ENCODE measurements around the gene ZIC1.

Gene ZIC1

GRCh38 chr3:147380977-147381376 is 28.2 kb upstream of the ZIC1 start:
- no peak for DNase-seq

- DNase-seq, result no peak
Measured at GRCh38 chr3:147381596-147381995, 27.6 kb upstream of the ZIC1 start.

- DNase-seq, result no peak
Measured at GRCh38 chr3:147383617-147384016, 25.5 kb upstream of the ZIC1 start.

- no peak for DNase-seq
Measured at GRCh38 chr3:147384210-147385058, 24.7 kb upstream of the ZIC1 start.

GRCh38 chr3:147385059-147386012 is 23.8 kb upstream of the ZIC1 start:
- DNase-seq, result no peak

DNA sequence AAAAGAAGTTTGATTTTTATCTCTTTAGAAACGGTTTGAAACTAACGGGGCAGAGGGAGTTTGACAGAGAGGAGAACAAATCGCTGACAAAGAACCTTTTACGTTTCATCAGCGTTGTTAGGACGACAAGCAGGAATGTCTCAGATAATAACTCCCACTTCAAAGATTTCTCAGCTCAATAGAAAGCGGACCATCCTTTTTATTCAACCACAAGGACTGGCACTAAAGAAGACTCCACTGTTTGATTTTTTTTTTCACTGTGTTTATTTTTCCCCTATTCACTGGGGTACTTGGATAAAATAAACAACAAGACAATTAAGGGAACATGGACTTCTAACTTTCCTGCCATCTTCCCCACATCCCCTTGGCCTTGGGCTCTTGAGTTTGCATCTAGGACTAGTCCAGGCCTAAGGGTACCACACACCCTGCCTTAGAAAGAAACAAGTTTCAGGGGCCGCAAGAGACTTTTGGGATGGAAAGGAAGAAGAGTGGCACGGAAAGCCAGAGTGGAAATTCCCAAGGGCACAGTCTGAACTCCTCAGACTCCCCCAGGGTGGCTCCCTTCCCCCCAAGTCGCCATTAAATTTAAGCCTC is 21.8 kb upstream of the ZIC1 start:
- DNase-seq, result no peak

DNA sequence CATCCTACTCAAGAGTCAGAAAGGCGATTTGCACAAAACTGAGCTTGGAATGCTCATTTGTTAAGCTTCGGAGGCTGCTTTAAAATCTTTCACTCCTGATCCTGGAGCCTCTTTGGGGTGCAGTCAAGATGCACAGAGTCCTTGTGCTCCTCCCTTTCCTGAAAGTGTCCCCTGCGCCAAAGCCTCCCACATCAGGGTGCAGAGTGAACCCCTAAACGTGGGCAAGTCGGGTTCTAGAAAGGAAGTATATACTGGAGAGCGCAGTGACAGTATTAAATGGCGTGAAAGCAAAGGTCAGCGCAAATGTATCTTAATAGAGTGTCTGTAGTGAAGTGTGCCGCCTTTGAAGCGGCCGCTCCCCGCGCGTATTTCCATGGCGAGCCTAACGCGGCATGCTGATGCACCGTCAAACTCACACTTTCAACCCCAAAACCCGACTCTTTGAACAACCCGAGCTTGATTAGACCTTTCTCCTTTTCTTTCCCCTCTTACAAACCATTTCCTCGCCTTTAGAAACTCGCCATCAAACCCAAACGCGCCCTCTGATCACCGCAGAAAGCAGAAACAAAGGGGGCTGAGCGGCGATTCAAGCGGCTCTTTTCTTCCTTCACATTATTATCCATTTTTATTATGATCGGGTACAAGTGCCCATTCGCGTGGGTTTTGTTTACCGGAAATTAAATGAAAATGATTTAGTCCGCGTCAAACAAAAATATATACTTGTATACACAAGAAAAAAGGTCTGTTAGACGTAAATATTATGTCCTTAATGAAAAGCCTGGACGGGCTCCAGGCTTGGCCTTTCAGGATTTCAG is 21.1 kb upstream of the ZIC1 start:
- no peak for DNase-seq

GRCh38 chr3:147388700-147389580 is 20.2 kb upstream of the ZIC1 start:
- DNase-seq, result no peak

DNA sequence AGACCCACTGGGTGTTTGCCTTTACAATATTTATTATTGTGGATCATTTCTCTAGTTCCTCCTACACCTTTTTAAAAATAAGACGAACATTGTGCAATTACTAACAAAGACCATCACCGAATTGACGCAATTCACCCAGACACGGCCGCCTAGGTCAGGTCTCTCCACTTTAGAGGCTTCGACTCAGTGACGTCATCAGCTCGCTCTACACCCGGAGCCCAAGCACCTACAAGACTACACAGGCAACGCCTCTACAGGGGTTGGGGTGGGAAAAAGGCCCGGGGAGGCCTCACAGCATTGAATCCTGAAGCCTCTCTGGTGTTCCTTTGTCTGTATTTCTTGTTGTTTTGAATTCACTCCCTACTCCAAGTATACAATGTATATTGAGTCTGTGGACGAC is 19.4 kb upstream of the ZIC1 start:
- DNase-seq, result no peak

- DNase-seq, result no peak
Measured at GRCh38 chr3:147390589-147391569, 18.3 kb upstream of the ZIC1 start.

- DNase-seq, result no peak
Measured at GRCh38 chr3:147391781-147392624, 17.2 kb upstream of the ZIC1 start.

- no peak for DNase-seq
Measured at GRCh38 chr3:147392625-147392946, 16.6 kb upstream of the ZIC1 start.

GRCh38 chr3:147393261-147393942 is 15.8 kb upstream of the ZIC1 start:
- peak; percentile 59 for DNase-seq

DNA sequence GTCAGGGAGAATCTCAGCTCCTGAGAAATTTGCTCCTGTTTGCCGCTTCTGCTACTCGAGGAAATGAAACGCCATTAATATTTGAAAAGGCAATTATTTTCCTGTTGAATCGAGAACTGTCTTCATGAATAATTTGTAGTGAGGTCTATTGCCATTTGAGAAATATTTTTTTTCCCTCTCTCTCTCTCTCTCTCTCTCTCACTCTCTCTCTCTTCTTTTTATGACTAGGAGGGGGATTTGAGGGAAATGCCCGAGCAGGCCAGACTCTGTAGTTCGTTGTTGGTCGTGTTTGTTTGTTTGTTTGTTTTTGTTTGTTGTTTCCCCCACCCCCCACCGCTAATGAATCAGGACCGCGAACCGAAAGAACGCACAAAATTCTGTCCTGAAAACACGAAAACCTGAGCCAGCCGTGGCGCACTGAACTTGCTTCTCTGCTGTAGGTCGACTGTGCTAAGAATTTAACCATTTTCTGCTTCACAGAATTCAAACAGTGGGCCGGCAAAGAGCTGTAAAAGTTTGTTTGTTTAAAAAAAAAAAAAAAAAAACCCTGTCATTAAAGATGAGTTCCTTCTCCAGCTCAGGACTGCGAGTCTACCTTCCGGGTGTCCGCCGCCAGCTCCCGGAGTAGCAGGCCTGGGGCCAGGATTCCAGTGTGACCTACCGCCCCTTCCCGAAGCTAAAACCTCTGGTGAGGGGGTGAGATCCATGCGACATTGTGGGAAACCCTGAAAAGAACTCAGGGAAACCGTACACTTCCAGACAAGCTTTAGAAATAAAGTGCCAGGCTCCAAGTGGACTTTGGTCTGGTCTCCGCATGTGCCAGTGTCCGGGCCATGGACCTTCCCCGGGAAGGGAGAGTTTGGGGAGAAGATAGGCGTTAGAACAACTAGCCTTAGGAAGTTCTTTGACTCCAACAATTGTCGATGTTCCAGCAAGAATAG is 15.0 kb upstream of the ZIC1 start:
- DNase-seq, result peak; percentile 18

- no peak for DNase-seq
Measured at GRCh38 chr3:147394884-147395225, 14.3 kb upstream of the ZIC1 start.

DNA sequence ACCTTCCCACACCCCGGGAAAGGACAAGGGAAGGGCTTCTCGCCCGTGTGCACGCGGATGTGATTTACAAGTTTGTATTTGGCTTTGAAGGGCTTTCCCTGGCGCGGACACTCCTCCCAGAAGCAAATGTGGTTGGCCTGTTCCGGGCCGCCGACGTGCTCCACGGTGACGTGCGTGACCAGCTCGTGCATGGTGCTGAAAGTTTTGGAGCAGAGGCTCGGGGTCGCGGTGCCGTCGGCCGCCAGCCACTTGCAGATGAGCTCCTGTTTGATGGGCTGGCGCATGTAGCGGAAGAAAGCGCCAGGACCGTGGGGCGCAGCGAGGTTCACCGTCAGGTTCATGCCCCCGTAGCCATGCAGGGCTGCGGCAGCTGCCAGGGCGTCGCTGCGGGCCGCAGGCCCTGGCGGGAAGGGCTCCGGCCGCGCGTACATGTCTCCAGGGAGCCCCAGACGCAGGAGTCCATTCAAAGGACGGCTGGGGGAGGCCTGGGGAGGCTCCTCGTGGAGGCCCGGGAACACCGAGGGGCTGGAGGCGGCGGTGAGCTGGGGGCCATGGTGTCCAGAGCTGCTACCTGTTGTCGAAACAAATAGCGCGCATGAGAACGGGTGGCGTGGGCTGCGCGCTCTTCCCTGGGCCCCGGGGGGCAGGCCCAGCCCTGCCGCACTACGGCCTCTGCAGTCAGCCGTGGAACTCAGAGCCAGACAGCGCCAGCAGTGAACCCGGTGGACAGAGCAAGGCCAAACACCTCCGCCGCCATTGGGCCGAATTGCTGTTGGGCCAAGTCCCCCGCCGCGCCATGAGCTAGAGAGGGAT is 13.1 kb upstream of the ZIC1 start:
- no peak for DNase-seq

DNA sequence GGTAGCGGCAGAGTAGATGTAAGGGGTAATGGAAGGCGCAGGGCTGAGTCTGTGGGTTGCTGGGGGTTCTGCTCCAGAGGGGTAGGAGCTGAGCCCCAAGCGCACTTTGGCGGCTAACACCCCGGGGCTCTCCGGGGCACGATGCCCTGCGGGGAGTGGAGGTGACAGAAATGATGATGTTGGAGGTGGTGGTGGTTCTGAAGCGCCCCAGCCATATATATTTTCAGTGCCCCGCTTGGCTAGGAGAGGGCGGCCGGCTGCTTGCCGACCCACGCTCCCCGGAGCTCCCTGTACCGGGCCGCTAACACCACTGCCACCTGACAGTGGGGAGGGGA is 12.5 kb upstream of the ZIC1 start:
- no peak for DNase-seq
